Liver (tissue), 3 donors: ENCODE data around the gene SLC24A1.

Source experiments
- GABPA ChIP-seq, 2 donors: IDR thresholded peaks in 1 of 2; conservative IDR thresholded peaks in 1 of 2; 2 replicates each; pipeline ENCODE4 v1.6.1; 2016; ENCODE audit warnings: antibody characterized with exemption in 2 of 2, mild to moderate bottlenecking in 1 of 2, moderate library complexity in 1 of 2
- RXRA ChIP-seq, 2 donors: IDR thresholded peaks; 2 replicates each; pipeline ENCODE4 v1.6.1; 2017 to 2018; ENCODE audit warnings: antibody characterized with exemption in 2 of 2, mild to moderate bottlenecking in 1 of 2
- SP1 ChIP-seq: IDR thresholded peaks from 2 replicates; pipeline ENCODE4 v1.6.1; 2018; ENCODE audit warnings: antibody characterized with exemption, mild to moderate bottlenecking
- TAF1 ChIP-seq: conservative IDR thresholded peaks from 2 replicates; pipeline ENCODE4 v1.6.1; 2016; ENCODE audit warnings: antibody characterized with exemption, mild to moderate bottlenecking
- TF ChIP-seq, protein P1 (sequence below): fragments of 150-350 bp; IDR thresholded peaks from 2 replicates; pipeline ENCODE4 v1.5.1; 2017; ENCODE audit warnings: improper control_type of control experiment, low read depth, low read length; ENCODE audit not compliant: missing input control
- TF ChIP-seq, protein P2 (sequence below): IDR thresholded peaks from 2 replicates; pipeline ENCODE4 v1.6.1; 2016; ENCODE audit warnings: antibody characterized with exemption, mild to moderate bottlenecking
- donor health status: healthy.
- donor health status: healthy.

DNA sequence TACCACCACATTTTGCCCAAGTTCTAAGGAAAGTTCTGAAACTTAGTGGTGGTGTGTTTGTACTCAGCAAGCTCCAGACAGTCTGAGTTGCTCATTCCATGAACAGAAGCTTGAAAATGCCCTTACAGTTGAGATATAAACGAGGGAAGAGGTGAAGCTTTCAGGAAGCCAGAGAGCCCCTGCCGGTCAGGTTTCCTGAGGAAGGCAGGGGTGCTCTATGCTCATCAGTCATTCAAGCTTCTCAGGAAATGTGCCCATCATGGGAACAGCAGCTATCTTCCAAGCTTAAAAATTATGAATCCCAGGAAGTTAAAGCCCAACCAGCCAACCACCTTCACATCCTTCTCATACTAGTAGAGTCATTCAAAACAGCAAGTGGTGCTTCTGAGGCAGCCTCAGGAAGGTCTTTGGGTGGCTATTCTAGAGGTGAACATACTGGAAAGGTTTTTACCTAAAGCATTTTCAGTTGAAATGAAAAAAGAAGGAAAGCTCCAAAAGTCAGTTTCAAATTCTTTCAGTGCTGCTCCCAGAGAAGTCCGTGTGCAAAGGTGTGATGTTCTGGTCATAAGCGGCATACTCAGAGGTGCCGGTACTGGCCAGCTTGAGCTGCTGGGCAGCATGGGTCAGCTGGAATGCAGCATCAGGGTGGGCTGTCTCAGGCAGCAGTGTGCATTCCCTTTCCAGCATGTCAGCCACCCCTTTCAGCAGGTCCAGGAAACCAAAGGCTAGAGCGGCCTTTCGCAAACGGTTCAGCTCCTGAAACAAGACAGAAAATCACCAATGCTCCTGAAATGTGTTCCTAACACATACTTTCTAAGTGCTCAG, 42.6 kb upstream of the SLC24A1 start:
- TF ChIP-seq TAF1 (no peak), RXRA (IDR thresholded peaks at IDR 0.05) (no peak), SP1 (no peak), GABPA (IDR thresholded peaks at IDR 0.05 in 1 of 2, conservative IDR thresholded peaks at IDR 0.05 in 1 of 2) (no peak)
- TF ChIP-seq, protein P1, sequence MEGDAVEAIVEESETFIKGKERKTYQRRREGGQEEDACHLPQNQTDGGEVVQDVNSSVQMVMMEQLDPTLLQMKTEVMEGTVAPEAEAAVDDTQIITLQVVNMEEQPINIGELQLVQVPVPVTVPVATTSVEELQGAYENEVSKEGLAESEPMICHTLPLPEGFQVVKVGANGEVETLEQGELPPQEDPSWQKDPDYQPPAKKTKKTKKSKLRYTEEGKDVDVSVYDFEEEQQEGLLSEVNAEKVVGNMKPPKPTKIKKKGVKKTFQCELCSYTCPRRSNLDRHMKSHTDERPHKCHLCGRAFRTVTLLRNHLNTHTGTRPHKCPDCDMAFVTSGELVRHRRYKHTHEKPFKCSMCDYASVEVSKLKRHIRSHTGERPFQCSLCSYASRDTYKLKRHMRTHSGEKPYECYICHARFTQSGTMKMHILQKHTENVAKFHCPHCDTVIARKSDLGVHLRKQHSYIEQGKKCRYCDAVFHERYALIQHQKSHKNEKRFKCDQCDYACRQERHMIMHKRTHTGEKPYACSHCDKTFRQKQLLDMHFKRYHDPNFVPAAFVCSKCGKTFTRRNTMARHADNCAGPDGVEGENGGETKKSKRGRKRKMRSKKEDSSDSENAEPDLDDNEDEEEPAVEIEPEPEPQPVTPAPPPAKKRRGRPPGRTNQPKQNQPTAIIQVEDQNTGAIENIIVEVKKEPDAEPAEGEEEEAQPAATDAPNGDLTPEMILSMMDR: no peak
- TF ChIP-seq, protein P2, sequence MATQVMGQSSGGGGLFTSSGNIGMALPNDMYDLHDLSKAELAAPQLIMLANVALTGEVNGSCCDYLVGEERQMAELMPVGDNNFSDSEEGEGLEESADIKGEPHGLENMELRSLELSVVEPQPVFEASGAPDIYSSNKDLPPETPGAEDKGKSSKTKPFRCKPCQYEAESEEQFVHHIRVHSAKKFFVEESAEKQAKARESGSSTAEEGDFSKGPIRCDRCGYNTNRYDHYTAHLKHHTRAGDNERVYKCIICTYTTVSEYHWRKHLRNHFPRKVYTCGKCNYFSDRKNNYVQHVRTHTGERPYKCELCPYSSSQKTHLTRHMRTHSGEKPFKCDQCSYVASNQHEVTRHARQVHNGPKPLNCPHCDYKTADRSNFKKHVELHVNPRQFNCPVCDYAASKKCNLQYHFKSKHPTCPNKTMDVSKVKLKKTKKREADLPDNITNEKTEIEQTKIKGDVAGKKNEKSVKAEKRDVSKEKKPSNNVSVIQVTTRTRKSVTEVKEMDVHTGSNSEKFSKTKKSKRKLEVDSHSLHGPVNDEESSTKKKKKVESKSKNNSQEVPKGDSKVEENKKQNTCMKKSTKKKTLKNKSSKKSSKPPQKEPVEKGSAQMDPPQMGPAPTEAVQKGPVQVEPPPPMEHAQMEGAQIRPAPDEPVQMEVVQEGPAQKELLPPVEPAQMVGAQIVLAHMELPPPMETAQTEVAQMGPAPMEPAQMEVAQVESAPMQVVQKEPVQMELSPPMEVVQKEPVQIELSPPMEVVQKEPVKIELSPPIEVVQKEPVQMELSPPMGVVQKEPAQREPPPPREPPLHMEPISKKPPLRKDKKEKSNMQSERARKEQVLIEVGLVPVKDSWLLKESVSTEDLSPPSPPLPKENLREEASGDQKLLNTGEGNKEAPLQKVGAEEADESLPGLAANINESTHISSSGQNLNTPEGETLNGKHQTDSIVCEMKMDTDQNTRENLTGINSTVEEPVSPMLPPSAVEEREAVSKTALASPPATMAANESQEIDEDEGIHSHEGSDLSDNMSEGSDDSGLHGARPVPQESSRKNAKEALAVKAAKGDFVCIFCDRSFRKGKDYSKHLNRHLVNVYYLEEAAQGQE: no peak
